Activated naive CD4-positive, alpha-beta T cell treated with anti-CD3 and anti-CD28 coated beads for 36 hours (primary cell): ENCODE measurements around the gene SRPX. TPM values are rescaled to one million over a fixed set of nuclear protein-coding genes. Genes with fewer than 3 reads are reported as not detected.

Experiments
- CTCF ChIA-PET: fragments of 350-600 bp; sonication (Branson Sonifier 250); formaldehyde crosslinking; loops from one replicate; lab custom pipeline; 2021; ENCODE audit warnings: antibody characterized with exemption; lab: Charles Lee
- DNase-seq: peaks from one replicate; pipeline ENCODE4 v3.0.0-alpha.2; 2020
- H3K27ac Mint-ChIP-seq: one replicate; pipeline ENCODE4 v1.8.0; 2021; ENCODE audit warnings: mild to moderate bottlenecking, mixed read lengths
- H3K27me3 Mint-ChIP-seq: one replicate; pipeline ENCODE4 v1.8.0; 2021; ENCODE audit warnings: low read depth, mixed read lengths
- H3K36me3 Mint-ChIP-seq: one replicate; pipeline ENCODE4 v1.8.0; 2021; ENCODE audit warnings: low read depth, mixed read lengths
- H3K4me1 Mint-ChIP-seq: one replicate; pipeline ENCODE4 v1.8.0; 2021; ENCODE audit warnings: low read depth, mixed read lengths
- H3K4me3 Mint-ChIP-seq: one replicate; pipeline ENCODE4 v1.8.0; 2021; ENCODE audit warnings: mild to moderate bottlenecking, moderate library complexity, mixed read lengths
- H3K9me3 Mint-ChIP-seq: one replicate; pipeline ENCODE4 v1.8.0; 2021; ENCODE audit warnings: mixed read lengths
- intact Hi-C: fragments of 100-400 bp; cut with micrococcal nuclease; formaldehyde crosslinking; loops from one replicate; pipeline ENCODE4 v1.15.1; 2023
- total RNA-seq, 2 experiments: library from RNA; stranded (reverse); gene quantifications; one replicate each; pipeline ENCODE4 v1.2.3, GENCODE V29; 2021

The SRPX gene
- total RNA-seq, 2 experiments from 2014 or later = not detected

DNA sequence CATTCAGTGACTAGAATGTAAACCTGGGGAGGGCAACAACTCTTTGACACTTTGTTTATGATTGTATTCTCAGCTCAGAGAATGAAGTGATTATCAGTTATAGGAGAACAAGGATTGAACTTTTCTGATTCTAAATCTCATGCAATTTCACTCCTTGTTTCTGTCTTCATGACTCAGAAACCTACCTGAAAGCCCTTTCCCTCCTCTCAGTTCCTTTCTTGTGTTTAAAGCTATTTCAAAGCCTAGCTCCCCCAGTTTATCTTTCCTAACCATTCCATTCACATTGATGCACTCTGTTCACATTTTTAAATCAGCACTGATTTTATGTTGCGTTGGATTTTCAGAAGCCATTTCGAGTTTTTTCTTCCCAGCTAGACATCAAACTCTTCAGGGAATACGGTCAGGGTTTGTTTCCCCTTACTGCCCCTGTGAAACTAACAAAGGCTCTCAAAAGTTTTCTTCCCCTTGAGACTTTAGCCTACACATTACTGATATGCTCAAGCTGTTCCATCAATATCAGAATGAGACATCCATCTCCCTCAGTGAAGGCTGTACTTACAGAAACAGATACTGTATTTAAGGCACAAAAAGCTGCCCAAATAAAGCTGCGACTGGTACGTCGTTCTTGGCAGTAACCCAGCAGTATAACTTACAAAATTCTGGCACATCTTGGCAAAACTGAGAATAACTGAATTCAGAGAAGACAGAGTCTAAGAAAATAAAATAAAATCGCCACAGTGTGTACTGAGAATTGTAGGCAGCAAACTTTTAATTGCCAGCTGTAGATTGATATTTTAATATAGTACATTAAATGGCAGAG lies 31.0 kb downstream of the SRPX start:
- H3K36me3 Mint-ChIP-seq = no peaks in the 10 kb centered on the region
- no peaks in the 10 kb centered on the region for H3K9me3 Mint-ChIP-seq
- intact Hi-C loops = no loop called here
- H3K27ac Mint-ChIP-seq = no peak overlapping the region
- DNase-seq = no peak
- H3K27me3 Mint-ChIP-seq = peaks cover 8% of the 10 kb centered on the region
- no peaks in the 10 kb centered on the region for H3K4me1 Mint-ChIP-seq
- no peak overlapping the region for H3K4me3 Mint-ChIP-seq
- CTCF ChIA-PET = interaction anchor here (0.7 kb wide), 1 partner anchor 445 kb away, joined by 3 read pairs; no protein-coding TSS in a partner anchor

DNA sequence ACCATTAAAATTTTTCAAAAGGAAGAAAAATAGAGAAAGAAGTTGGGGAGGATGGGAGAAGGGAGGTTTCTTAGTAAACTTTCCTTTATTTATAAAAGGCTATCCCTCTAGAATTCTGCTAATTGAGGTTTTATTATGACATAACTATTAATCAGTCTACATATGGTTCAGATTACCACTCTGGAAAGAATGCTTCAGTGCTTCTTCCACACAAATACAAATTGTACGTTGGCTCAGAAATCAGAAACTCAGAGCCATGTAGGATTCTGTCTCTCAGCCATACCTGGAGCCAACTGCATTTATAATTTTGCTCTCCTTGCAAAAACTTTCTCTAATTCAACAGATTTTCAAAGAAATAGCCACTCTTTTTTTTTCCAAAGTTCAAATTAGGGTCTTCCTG lies 37.1 kb downstream of the SRPX start:
- Mint-ChIP-seq H3K4me3 (no peak overlapping the region), H3K9me3 (no peaks in the 10 kb centered on the region), H3K27me3 (peaks cover 2% of the 10 kb centered on the region), H3K4me1 (no peaks in the 10 kb centered on the region), H3K27ac (no peak overlapping the region), H3K36me3 (no peaks in the 10 kb centered on the region)
- DNase-seq = no peak
- CTCF ChIA-PET = no interaction called here
- intact Hi-C loops = no loop called here

DNA sequence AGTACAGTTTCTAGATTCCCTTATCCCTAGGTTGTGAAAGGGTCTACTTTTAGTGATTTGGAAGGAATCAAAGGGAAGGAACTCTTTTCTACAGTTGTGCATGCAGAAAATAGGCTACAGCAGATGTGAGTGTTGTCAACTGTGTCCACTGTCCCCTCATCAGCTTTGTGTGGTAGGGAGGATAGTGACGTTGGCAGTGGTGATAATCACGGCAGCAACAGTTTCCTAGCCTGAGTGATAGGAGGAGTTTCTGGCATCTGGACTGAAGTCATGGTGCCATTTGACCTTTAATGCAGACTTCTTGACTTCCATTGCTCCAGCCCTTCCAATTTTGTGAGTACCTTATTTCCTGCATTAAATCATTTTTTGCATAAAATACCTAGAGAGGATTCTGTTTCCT lies 39.3 kb downstream of the SRPX start:
- no peaks in the 10 kb centered on the region for H3K36me3 Mint-ChIP-seq
- no peaks in the 10 kb centered on the region for H3K4me1 Mint-ChIP-seq
- no peak overlapping the region for H3K4me3 Mint-ChIP-seq
- intact Hi-C loops = no loop called here
- H3K27ac Mint-ChIP-seq = no peak overlapping the region
- CTCF ChIA-PET = no interaction called here
- peaks cover 2% of the 10 kb centered on the region for H3K27me3 Mint-ChIP-seq
- no peaks in the 10 kb centered on the region for H3K9me3 Mint-ChIP-seq
- DNase-seq = no peak

DNA sequence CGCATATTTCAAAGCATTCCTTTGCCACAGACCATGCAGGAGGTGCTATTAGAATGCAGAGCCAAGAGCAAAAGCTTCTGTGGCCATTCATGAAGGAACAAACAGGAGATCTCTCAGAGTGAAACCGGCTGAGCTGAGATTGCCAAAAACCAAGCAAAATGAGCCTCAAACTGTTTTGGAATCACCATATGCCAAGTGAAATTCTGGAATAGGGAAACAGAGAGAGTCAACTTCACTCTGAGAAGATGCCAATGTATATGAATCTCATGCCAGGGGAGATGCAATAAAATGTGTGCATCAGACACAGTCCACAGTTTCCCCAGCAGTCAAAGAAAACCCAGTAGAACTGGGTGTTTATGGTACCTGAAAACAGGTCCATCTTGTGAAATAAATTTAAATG lies 42.3 kb downstream of the SRPX start:
- CTCF ChIA-PET = no interaction called here

DNA sequence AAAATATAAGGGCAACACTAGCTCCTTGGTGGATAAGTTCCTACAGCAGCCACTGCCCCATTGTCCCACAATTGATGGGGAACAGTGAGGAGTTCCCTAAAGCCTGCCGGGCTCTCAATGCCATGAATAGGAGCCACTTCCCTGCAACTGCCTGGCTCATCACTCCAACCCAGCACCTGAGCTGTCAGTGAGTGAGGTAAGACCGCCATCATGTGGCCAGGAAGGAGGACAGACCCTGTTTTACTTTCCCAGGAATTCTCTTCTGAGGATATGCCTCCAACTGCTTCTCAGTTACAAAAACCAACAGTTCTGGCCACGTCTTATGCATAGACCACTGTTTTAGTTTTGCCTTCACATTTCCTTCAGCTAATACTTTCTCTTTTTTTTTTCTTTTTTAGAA lies 45.5 kb downstream of the SRPX start:
- intact Hi-C loops = loop anchor here (2.0 kb wide), 1 partner anchor 248 kb away; no protein-coding TSS in a partner anchor
- DNase-seq = peak; percentile 5
- H3K4me3 Mint-ChIP-seq = no peak overlapping the region
- H3K27me3 Mint-ChIP-seq = no peaks in the 10 kb centered on the region
- no peak overlapping the region for H3K27ac Mint-ChIP-seq
- CTCF ChIA-PET = interaction anchor here (2.2 kb wide), 1 partner anchor 9 kb away, joined by 8 read pairs; no protein-coding TSS in a partner anchor
- no peaks in the 10 kb centered on the region for H3K9me3 Mint-ChIP-seq
- no peaks in the 10 kb centered on the region for H3K36me3 Mint-ChIP-seq
- H3K4me1 Mint-ChIP-seq = no peaks in the 10 kb centered on the region

More for the DNA sequence above, 42.3 kb downstream of the SRPX start:
- H3K27ac Mint-ChIP-seq = no peak overlapping the region
- no peak for DNase-seq
- H3K27me3 Mint-ChIP-seq = no peaks in the 10 kb centered on the region
- H3K9me3 Mint-ChIP-seq = no peaks in the 10 kb centered on the region
- no peak overlapping the region for H3K4me3 Mint-ChIP-seq
- H3K36me3 Mint-ChIP-seq = no peaks in the 10 kb centered on the region
- H3K4me1 Mint-ChIP-seq = no peaks in the 10 kb centered on the region
- intact Hi-C loops = no loop called here

DNA sequence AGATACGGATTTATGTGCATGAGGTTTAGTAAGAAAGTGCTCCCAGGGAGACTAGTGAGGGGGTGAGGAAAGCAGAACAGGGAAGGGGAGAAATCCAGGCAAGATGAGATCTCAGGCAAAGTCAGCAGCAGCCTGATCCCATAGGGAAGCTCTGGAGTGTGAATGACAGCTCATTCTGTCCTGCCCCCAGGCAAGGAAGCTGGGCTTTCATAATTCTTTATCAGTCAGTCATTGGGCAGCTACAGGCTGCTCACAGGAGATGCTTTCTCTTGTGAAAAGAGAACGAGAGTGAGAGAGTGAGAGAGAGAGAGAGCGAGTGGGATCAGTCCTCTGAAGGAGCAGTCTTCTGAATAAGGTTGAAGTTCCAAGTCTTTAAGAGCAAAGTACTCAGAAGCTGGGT lies 48.1 kb downstream of the SRPX start:
- no peaks in the 10 kb centered on the region for H3K36me3 Mint-ChIP-seq
- H3K27ac Mint-ChIP-seq = no peak overlapping the region
- no peaks in the 10 kb centered on the region for H3K27me3 Mint-ChIP-seq
- no peaks in the 10 kb centered on the region for H3K9me3 Mint-ChIP-seq
- intact Hi-C loops = no loop called here
- H3K4me1 Mint-ChIP-seq = no peaks in the 10 kb centered on the region
- CTCF ChIA-PET = no interaction called here
- H3K4me3 Mint-ChIP-seq = no peak overlapping the region
- DNase-seq = no peak

DNA sequence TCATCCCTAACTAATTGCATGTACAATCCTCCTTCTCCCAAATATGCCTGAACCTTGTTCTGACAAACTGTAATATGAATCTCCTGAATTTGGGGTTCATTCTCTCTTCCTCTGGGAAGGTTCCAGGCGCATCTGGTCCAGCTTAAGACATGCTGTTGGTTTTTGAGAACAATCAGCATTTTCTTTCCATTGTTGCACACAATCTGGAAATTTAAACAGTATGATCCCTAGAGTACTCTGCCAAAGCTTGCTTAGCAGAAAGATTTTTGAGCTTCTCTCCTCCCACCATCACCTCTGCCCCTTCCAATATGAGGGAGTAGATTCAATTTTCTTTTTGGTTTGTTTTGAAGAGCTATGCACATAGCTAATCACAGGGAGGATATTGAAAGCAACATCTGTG lies 50.1 kb downstream of the SRPX start:
- H3K27me3 Mint-ChIP-seq = no peaks in the 10 kb centered on the region
- no peak for DNase-seq
- no peaks in the 10 kb centered on the region for H3K4me1 Mint-ChIP-seq
- no peaks in the 10 kb centered on the region for H3K36me3 Mint-ChIP-seq
- no peak overlapping the region for H3K4me3 Mint-ChIP-seq
- CTCF ChIA-PET = no interaction called here
- no peaks in the 10 kb centered on the region for H3K9me3 Mint-ChIP-seq
- intact Hi-C loops = no loop called here
- no peak overlapping the region for H3K27ac Mint-ChIP-seq

DNA sequence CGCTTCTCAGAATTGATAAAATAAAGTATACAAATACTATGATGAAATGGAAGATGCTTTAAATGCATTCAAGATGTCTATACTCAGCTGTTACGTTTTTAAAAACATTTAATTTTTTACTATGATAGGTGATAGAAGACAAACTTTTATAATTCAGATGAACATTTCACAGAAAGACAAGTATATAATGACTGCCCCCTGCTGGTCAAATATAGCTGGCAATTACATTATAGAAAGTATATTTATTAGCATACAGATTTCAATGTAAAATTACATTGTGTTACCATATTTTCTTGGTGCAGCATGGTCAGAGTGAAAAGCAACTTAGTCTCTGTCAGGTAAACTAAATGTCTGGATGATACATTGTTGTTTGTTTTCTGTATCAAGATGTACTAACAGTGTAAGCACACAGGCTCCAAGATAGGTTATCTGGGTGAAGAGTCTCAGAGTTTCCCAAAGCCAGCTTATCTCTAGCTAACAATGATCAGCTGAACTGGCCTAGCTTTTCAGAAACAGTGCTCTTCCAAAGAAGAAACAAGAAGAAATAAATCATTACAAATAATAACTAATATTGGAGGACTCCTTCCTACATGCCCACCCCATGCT lies 54.1 kb downstream of the SRPX start:
- H3K27ac Mint-ChIP-seq = no peak overlapping the region
- H3K4me1 Mint-ChIP-seq = no peaks in the 10 kb centered on the region
- no peaks in the 10 kb centered on the region for H3K9me3 Mint-ChIP-seq
- no peak overlapping the region for H3K4me3 Mint-ChIP-seq
- H3K27me3 Mint-ChIP-seq = no peaks in the 10 kb centered on the region
- DNase-seq = peak; percentile 27
- CTCF ChIA-PET = interaction anchor here (0.6 to 3.1 kb wide), 12 partner anchors 8 to 244 kb away, joined by 3 to 22 read pairs (median 4); no protein-coding TSS in a partner anchor
- no peaks in the 10 kb centered on the region for H3K36me3 Mint-ChIP-seq
- intact Hi-C loops = loop anchor here (1.0 to 5.0 kb wide), 3 partner anchors 240 to 419 kb away; no protein-coding TSS in a partner anchor

DNA sequence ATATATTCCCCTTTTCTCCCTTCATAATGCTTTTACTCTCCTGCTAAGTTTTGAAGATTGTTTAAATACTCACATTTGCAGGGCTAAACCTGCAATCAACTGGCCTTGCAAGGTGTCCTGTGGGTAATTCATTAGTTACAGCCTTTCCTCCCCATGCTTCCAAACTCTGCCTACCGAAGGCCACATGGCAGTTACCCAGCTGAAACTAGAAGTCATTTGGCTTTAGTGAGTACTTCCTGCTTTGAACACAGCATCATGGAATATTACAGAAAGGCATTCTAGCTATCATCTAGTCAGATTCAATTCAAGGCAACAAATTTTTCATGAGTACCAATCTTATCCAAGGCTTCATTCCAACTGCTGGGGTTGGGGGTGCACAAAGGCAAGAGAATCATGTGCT lies 55.6 kb downstream of the SRPX start:
- CTCF ChIA-PET = no interaction called here
- H3K27me3 Mint-ChIP-seq = no peaks in the 10 kb centered on the region
- DNase-seq = no peak
- no peak overlapping the region for H3K4me3 Mint-ChIP-seq
- H3K4me1 Mint-ChIP-seq = no peaks in the 10 kb centered on the region
- intact Hi-C loops = loop anchor here (5.0 kb wide), 2 partner anchors 338 to 418 kb away; no protein-coding TSS in a partner anchor
- H3K9me3 Mint-ChIP-seq = no peaks in the 10 kb centered on the region
- no peak overlapping the region for H3K27ac Mint-ChIP-seq
- no peaks in the 10 kb centered on the region for H3K36me3 Mint-ChIP-seq

DNA sequence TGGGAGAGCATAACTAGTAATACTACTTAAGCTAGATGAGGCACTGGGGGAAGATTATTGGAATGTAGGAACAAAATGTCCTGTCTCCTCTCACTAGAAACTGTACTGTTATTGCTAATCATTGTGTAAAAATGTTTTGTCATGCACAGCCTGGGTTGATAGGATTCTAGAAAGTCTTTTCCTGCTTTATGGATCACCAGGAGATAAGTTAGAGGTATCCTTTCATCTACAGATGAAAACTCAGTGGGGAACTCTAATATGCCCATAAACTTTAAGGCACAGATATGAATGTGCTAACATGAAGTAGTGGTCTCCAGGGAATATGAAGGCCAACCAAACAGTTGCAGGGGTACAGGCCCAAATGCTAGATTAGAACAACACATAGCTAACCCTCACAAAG lies 57.5 kb downstream of the SRPX start:
- H3K9me3 Mint-ChIP-seq = no peaks in the 10 kb centered on the region
- H3K4me3 Mint-ChIP-seq = no peak overlapping the region
- no peak overlapping the region for H3K27ac Mint-ChIP-seq
- no peaks in the 10 kb centered on the region for H3K4me1 Mint-ChIP-seq
- CTCF ChIA-PET = no interaction called here
- no peak for DNase-seq
- H3K36me3 Mint-ChIP-seq = no peaks in the 10 kb centered on the region
- no peaks in the 10 kb centered on the region for H3K27me3 Mint-ChIP-seq
- intact Hi-C loops = no loop called here

DNA sequence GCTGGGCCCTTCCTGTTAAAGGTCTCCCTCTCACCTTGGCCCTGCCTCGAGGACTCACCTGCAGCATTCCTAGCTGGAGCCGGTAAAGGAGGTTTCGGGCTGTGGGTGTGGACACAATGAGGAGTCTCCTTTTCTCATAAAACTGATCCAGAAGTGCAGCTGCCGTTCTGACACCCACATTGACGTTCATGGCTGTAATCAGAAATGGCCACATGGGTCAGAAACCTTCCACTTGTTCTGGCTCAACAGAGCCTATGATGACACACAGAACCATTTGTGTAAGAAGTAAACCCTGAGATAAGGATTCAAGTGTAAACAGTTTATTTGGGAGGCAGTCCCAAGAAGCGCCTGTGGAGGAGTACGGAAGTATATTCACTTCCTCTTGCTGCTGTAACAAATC lies 63.8 kb downstream of the SRPX start:
- intact Hi-C loops = no loop called here
- H3K36me3 Mint-ChIP-seq = no peaks in the 10 kb centered on the region
- H3K4me1 Mint-ChIP-seq = no peaks in the 10 kb centered on the region
- H3K4me3 Mint-ChIP-seq = no peak overlapping the region
- no peaks in the 10 kb centered on the region for H3K27me3 Mint-ChIP-seq
- no peak for DNase-seq
- no peak overlapping the region for H3K27ac Mint-ChIP-seq
- CTCF ChIA-PET = no interaction called here
- H3K9me3 Mint-ChIP-seq = no peaks in the 10 kb centered on the region

DNA sequence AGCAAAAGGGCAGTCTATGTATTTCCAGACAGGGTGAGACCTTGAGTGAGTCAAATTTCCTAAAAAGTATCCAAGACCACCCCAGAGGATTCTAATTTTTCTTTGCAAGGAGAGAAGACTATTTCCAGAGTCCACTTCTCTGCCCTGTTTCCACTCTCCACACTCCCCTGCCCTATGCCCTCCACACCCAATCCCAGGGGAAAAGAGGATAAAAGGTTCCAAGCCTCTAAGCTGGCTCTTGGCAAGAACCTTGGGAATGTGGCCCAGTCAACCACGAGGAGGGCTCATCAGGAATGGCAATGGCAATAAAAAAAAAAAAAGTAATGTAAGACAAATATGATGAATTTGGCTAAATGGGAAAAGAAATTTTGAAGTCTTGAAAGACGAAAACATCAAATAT lies 65.9 kb downstream of the SRPX start:
- CTCF ChIA-PET = no interaction called here
- Mint-ChIP-seq H3K9me3 (no peaks in the 10 kb centered on the region), H3K36me3 (no peaks in the 10 kb centered on the region), H3K27ac (no peak overlapping the region), H3K4me1 (no peaks in the 10 kb centered on the region), H3K4me3 (no peak overlapping the region), H3K27me3 (no peaks in the 10 kb centered on the region)
- no peak for DNase-seq
- intact Hi-C loops = no loop called here

DNA sequence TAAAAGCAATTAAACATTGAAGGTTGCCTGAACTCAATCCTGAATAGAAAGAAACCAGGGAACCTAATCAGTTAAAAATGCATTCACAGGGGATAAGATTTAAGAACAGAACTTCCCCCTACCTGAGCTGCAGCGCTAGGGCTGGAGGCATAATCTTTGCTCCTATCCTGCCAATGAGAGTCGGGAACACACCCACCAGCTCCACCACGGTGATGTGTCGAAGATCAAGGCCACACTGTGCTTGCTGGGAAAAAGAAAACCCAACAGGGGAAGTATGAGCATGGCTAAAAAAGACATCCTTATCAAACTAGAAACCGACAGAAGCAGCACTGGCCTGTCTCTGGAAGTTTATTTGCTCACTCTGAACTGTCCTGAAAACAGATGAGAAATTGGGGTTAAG lies 66.3 kb downstream of the SRPX start:
- no peak for DNase-seq
- CTCF ChIA-PET = no interaction called here
- intact Hi-C loops = no loop called here
- Mint-ChIP-seq H3K4me1 (no peaks in the 10 kb centered on the region), H3K27me3 (no peaks in the 10 kb centered on the region), H3K27ac (no peak overlapping the region), H3K36me3 (no peaks in the 10 kb centered on the region), H3K9me3 (no peaks in the 10 kb centered on the region), H3K4me3 (no peak overlapping the region)
